Ovary (tissue), 3 donors: Measurements from ENCODE around the gene PDE6H.

ENCODE experiments used
- EP300 ChIP-seq: sonication (generic); formaldehyde crosslinking; IDR thresholded peaks from one replicate; pipeline ENCODE4 v1.6.1; 2017; ENCODE audit warnings: antibody characterized with exemption
- POLR2A ChIP-seq: fragments of 450-650 bp; IDR thresholded peaks from one replicate; pipeline ENCODE4 v1.6.1; 2017; ENCODE audit warnings: antibody characterized with exemption, mild to moderate bottlenecking, moderate library complexity
- TF ChIP-seq, protein P1 (sequence below), 3 donors: fragments of 450-650 bp in 2 of 3; fragments of 200-600 bp in 1 of 3; IDR thresholded peaks; one replicate each; pipeline versions ENCODE4 v1.5.1 to v1.8.0; 2016 to 2022; ENCODE audit warnings: antibody characterized with exemption in 3 of 3, mild to moderate bottlenecking in 1 of 3
- donor health status: DM: no; HTN: no; CAD: no.

GRCh38 chr12:14982991-14983390 lies 10.1 kb downstream of the PDE6H start:
- TF ChIP-seq, protein P1, sequence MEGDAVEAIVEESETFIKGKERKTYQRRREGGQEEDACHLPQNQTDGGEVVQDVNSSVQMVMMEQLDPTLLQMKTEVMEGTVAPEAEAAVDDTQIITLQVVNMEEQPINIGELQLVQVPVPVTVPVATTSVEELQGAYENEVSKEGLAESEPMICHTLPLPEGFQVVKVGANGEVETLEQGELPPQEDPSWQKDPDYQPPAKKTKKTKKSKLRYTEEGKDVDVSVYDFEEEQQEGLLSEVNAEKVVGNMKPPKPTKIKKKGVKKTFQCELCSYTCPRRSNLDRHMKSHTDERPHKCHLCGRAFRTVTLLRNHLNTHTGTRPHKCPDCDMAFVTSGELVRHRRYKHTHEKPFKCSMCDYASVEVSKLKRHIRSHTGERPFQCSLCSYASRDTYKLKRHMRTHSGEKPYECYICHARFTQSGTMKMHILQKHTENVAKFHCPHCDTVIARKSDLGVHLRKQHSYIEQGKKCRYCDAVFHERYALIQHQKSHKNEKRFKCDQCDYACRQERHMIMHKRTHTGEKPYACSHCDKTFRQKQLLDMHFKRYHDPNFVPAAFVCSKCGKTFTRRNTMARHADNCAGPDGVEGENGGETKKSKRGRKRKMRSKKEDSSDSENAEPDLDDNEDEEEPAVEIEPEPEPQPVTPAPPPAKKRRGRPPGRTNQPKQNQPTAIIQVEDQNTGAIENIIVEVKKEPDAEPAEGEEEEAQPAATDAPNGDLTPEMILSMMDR (IDR thresholded peaks at IDR 0.05): no peak
- TF ChIP-seq POLR2A: no peak
- TF ChIP-seq EP300: no peak
